HEK293 (cell line): ENCODE data around the gene GRK5.

Experiments
- CTCF ChIA-PET: fragments of 350-600 bp; formaldehyde crosslinking; extraction: SDS; loops from one replicate; lab custom pipeline; 2021; ENCODE audit warnings: antibody characterized with exemption; lab: Yijun Ruan, JAX
- POLR2A ChIA-PET: fragments of 300-600 bp; formaldehyde crosslinking; extraction: SDS; loops from one replicate; lab custom pipeline; 2020; ENCODE audit warnings: antibody characterized with exemption, inconsistent platforms; lab: Yijun Ruan, JAX
- H3K27ac ChIP-seq: fragments of 200-500 bp; sonication (Bioruptor generic); 2 replicates; pipeline ENCODE4 v1.5.1; 2014; ENCODE audit warnings: low read depth, low read length, control low read depth, inconsistent platforms; ENCODE audit errors: extremely low read depth
- H3K36me3 ChIP-seq, 2 experiments: fragments of 200-500 bp in 1 of 2; sonication (Bioruptor generic) in 1 of 2; 1 replicate in 1 of 2; 2 replicates in 1 of 2; pipeline ENCODE4 v1.5.1; 2014 to 2017; ENCODE audit warnings: inconsistent platforms in 2 of 2, low read length in 2 of 2; ENCODE audit not compliant: control insufficient read depth in 2 of 2, insufficient read depth in 1 of 2
- H3K4me1 ChIP-seq: fragments of 200-500 bp; sonication (Bioruptor generic); 2 replicates; pipeline ENCODE4 v1.5.1; 2014; ENCODE audit warnings: mild to moderate bottlenecking, low read length, inconsistent platforms; ENCODE audit not compliant: control insufficient read depth, insufficient read depth
- H3K4me3 ChIP-seq: 2 replicates; pipeline ENCODE4 v1.5.1; 2011; ENCODE audit warnings: low read depth, mild to moderate bottlenecking, control low read depth, low read length, moderate library complexity
- H3K9me3 ChIP-seq: fragments of 200-500 bp; sonication (Bioruptor generic); 2 replicates; pipeline ENCODE4 v1.5.1; 2014; ENCODE audit warnings: low read depth, low read length, inconsistent platforms; ENCODE audit not compliant: control insufficient read depth, insufficient read depth
- EGR2 ChIP-seq: fragments of 450-650 bp; formaldehyde crosslinking; IDR thresholded peaks from 2 replicates; pipeline ENCODE4 v1.5.1; 2016; ENCODE audit warnings: low read depth, missing biosample characterization, missing genetic modification characterization
- GLIS1 ChIP-seq: fragments of 450-650 bp; formaldehyde crosslinking; IDR thresholded peaks from 2 replicates; pipeline ENCODE4 v1.5.1; 2016; ENCODE audit warnings: missing biosample characterization, missing genetic modification characterization
- GLIS2 ChIP-seq: fragments of 450-650 bp; formaldehyde crosslinking; IDR thresholded peaks from 2 replicates; pipeline ENCODE4 v1.5.1; 2016; ENCODE audit warnings: missing biosample characterization, missing genetic modification characterization
- IKZF3 ChIP-seq: fragments of 450-650 bp; IDR thresholded peaks from 2 replicates; pipeline ENCODE4 v1.5.0; 2018; ENCODE audit warnings: missing biosample characterization, mild to moderate bottlenecking, missing genetic modification characterization, moderate library complexity
- KLF17 ChIP-seq: fragments of 450-650 bp; formaldehyde crosslinking; IDR thresholded peaks from 2 replicates; pipeline ENCODE4 v1.5.1; 2016; ENCODE audit warnings: missing biosample characterization, missing genetic modification characterization
- SP7 ChIP-seq: fragments of 450-650 bp; formaldehyde crosslinking; IDR thresholded peaks from 2 replicates; pipeline ENCODE4 v1.5.1; 2016; ENCODE audit warnings: missing biosample characterization, missing genetic modification characterization
- TRIM28 ChIP-seq: IDR thresholded peaks from 2 replicates; pipeline ENCODE4 v1.6.1; 2011; ENCODE audit warnings: low read length, control low read depth, borderline replicate concordance
- TSHZ1 ChIP-seq: fragments of 450-650 bp; formaldehyde crosslinking; IDR thresholded peaks from 2 replicates; pipeline ENCODE4 v1.5.1; 2016; ENCODE audit warnings: missing biosample characterization, missing genetic modification characterization, borderline replicate concordance
- ZBTB17 ChIP-seq: fragments of 450-650 bp; formaldehyde crosslinking; IDR thresholded peaks from 2 replicates; pipeline ENCODE4 v1.5.1; 2016; ENCODE audit warnings: missing biosample characterization, missing genetic modification characterization
- ZBTB20 ChIP-seq: fragments of 450-650 bp; formaldehyde crosslinking; IDR thresholded peaks from 2 replicates; pipeline ENCODE4 v1.5.1; 2016; ENCODE audit warnings: missing biosample characterization, missing genetic modification characterization
- ZBTB44 ChIP-seq: fragments of 450-650 bp; IDR thresholded peaks from 2 replicates; pipeline ENCODE4 v1.5.1; 2018; ENCODE audit warnings: missing biosample characterization, mild to moderate bottlenecking, missing genetic modification characterization
- ZBTB7A ChIP-seq: fragments of 450-650 bp; formaldehyde crosslinking; IDR thresholded peaks from 2 replicates; pipeline ENCODE4 v1.5.1; 2016; ENCODE audit warnings: low read depth, missing biosample characterization, missing genetic modification characterization
- ZFHX2 ChIP-seq: fragments of 450-650 bp; formaldehyde crosslinking; conservative IDR thresholded peaks from 2 replicates; pipeline ENCODE4 v1.5.1; 2016; ENCODE audit warnings: missing biosample characterization, missing genetic modification characterization
- ZFP37 ChIP-seq: fragments of 450-650 bp; formaldehyde crosslinking; IDR thresholded peaks from 2 replicates; pipeline ENCODE4 v1.5.1; 2016; ENCODE audit warnings: missing biosample characterization, missing genetic modification characterization
- ZIC2 ChIP-seq: fragments of 450-650 bp; formaldehyde crosslinking; IDR thresholded peaks from 2 replicates; pipeline ENCODE4 v1.5.1; 2016; ENCODE audit warnings: missing biosample characterization, missing genetic modification characterization
- ZNF10 ChIP-seq: fragments of 450-650 bp; formaldehyde crosslinking; IDR thresholded peaks from 2 replicates; pipeline ENCODE4 v1.5.1; 2017; ENCODE audit warnings: missing biosample characterization, missing genetic modification characterization
- ZNF140 ChIP-seq: fragments of 450-650 bp; formaldehyde crosslinking; IDR thresholded peaks from 2 replicates; pipeline ENCODE4 v1.5.1; 2016; ENCODE audit warnings: missing biosample characterization, missing genetic modification characterization
- ZNF239 ChIP-seq: fragments of 450-650 bp; formaldehyde crosslinking; IDR thresholded peaks from 2 replicates; pipeline ENCODE4 v1.5.1; 2016; ENCODE audit warnings: missing biosample characterization, missing genetic modification characterization
- ZNF274 ChIP-seq, 2 experiments: fragments of 200-500 bp in 1 of 2; fragments of 450-650 bp in 1 of 2; sonication (Bioruptor generic) in 1 of 2; formaldehyde crosslinking in 1 of 2; IDR thresholded peaks; 2 replicates each; pipeline versions ENCODE4 v1.5.1 to v1.6.1; 2014 to 2016; ENCODE audit warnings: borderline replicate concordance in 1 of 2, inconsistent platforms in 1 of 2, low read length in 1 of 2, missing biosample characterization in 1 of 2, missing genetic modification characterization in 1 of 2
- ZNF335 ChIP-seq: fragments of 450-650 bp; formaldehyde crosslinking; conservative IDR thresholded peaks from 2 replicates; pipeline ENCODE4 v1.5.1; 2016; ENCODE audit warnings: missing biosample characterization, missing genetic modification characterization
- ZNF366 ChIP-seq: fragments of 450-650 bp; formaldehyde crosslinking; conservative IDR thresholded peaks from 2 replicates; pipeline ENCODE4 v1.5.1; 2016; ENCODE audit warnings: missing biosample characterization, missing genetic modification characterization
- ZNF391 ChIP-seq: fragments of 450-650 bp; formaldehyde crosslinking; IDR thresholded peaks from 2 replicates; pipeline ENCODE4 v1.5.1; 2016; ENCODE audit warnings: low read depth, missing biosample characterization, missing genetic modification characterization, borderline replicate concordance
- ZNF394 ChIP-seq: fragments of 450-650 bp; formaldehyde crosslinking; IDR thresholded peaks from 2 replicates; pipeline ENCODE4 v1.5.1; 2016; ENCODE audit warnings: missing biosample characterization, missing genetic modification characterization, mild to moderate bottlenecking, moderate library complexity, borderline replicate concordance
- ZNF501 ChIP-seq: fragments of 450-650 bp; formaldehyde crosslinking; IDR thresholded peaks from 2 replicates; pipeline ENCODE4 v1.5.1; 2016; ENCODE audit warnings: missing biosample characterization, missing genetic modification characterization
- ZNF561 ChIP-seq: fragments of 450-650 bp; IDR thresholded peaks from 2 replicates; pipeline ENCODE4 v1.5.1; 2018; ENCODE audit warnings: missing biosample characterization, missing genetic modification characterization, borderline replicate concordance
- ZNF600 ChIP-seq: fragments of 450-650 bp; formaldehyde crosslinking; IDR thresholded peaks from 2 replicates; pipeline ENCODE4 v1.5.1; 2016; ENCODE audit warnings: missing biosample characterization, missing genetic modification characterization
- ZNF629 ChIP-seq: fragments of 450-650 bp; formaldehyde crosslinking; IDR thresholded peaks from 2 replicates; pipeline ENCODE4 v1.5.1; 2017; ENCODE audit warnings: missing biosample characterization, missing genetic modification characterization
- ZNF639 ChIP-seq: fragments of 450-650 bp; formaldehyde crosslinking; IDR thresholded peaks from 2 replicates; pipeline ENCODE4 v1.5.1; 2016; ENCODE audit warnings: missing biosample characterization, missing genetic modification characterization

GRK5 gene

GRCh38 chr10:119315128-119316001, 108.0 kb downstream of the GRK5 start:
- Histone ChIP-seq H3K4me1 (peaks cover 26% of the 10 kb centered on the region), H3K4me3 (no peak overlapping the region), H3K9me3 (no peaks in the 10 kb centered on the region), H3K36me3 (no peaks in the 10 kb centered on the region), H3K27ac (peak overlapping the region; percentile 70)
- POLR2A ChIA-PET: interaction anchor here (1.7 kb wide), 1 partner anchor 9 kb away, joined by 7 read pairs; no protein-coding TSS in a partner anchor
- CTCF ChIA-PET: no interaction called here
- TF ChIP-seq ZBTB7A (0 out of 2 replicates have a peak, but pooled peaks have one; percentile 6), ZNF391 (tag by site-specific recombination) (0 out of 2 replicates have a peak, but pooled peaks have one; percentile 50), ZBTB17 (tag by site-specific recombination) (peak; percentile 89), ZNF366 (tag by site-specific recombination) (peak; percentile 82), ZNF274 (IDR thresholded peaks at IDR 0.05; ENCODE audit: low read length) (no peak), ZNF274 (tag by site-specific recombination; IDR thresholded peaks at IDR 0.05; ENCODE audit: borderline replicate concordance) (no peak), ZNF140 (no peak), GLIS1 (tag by site-specific recombination) (peak; percentile 77), ZBTB44 (tag by site-specific recombination) (peak; percentile 55; the same call in 1 of the 2 replicates), ZNF600 (tag by site-specific recombination) (peak; percentile 76), ZNF629 (tag by site-specific recombination) (peak; percentile 81), TSHZ1 (tag by site-specific recombination) (0 out of 2 replicates have a peak, but pooled peaks have one; percentile 14), ZNF501 (tag by site-specific recombination) (0 out of 2 replicates have a peak, but pooled peaks have one; percentile 10), ZNF394 (tag by site-specific recombination) (peak; percentile 60; the same call in 1 of the 2 replicates), KLF17 (0 out of 2 replicates have a peak, but pooled peaks have one; percentile 72), TRIM28 (peak; percentile 68; the same call in 1 of the 2 replicates), ZFP37 (tag by site-specific recombination) (peak; percentile 51; the same call in 1 of the 2 replicates), ZNF10 (tag by site-specific recombination) (peak; percentile 100), ZNF639 (0 out of 2 replicates have a peak, but pooled peaks have one; percentile 48), ZNF239 (peak; percentile 77; the same call in 1 of the 2 replicates), GLIS2 (tag by site-specific recombination) (peak; percentile 39), ZIC2 (peak; percentile 98), ZNF561 (peak; percentile 57; the same call in 1 of the 2 replicates), ZNF335 (tag by site-specific recombination) (peak; percentile 43; the same call in 1 of the 2 replicates), SP7 (tag by site-specific recombination) (peak; percentile 70; the same call in 1 of the 2 replicates), IKZF3 (no peak), ZFHX2 (tag by site-specific recombination) (peak; percentile 67), ZBTB20 (tag by site-specific recombination) (no peak), EGR2 (peak; percentile 52; the same call in 1 of the 2 replicates)
